BE2C (cell line): ENCODE measurements around the gene ATXN7L1.

ENCODE experiments used
- DNase-seq: peaks from one replicate; pipeline ENCODE4 v3.0.0-alpha.2; 2020
- H3K27me3 ChIP-seq: fragments of 250-450 bp; sonication (Bioruptor Pico); 2 replicates; pipeline ENCODE4 v1.5.1; 2020; ENCODE audit warnings: mild to moderate bottlenecking
- H3K36me3 ChIP-seq: fragments of 250-450 bp; sonication (Bioruptor Pico); 2 replicates; pipeline ENCODE4 v1.5.1; 2020; ENCODE audit warnings: mild to moderate bottlenecking
- H3K4me1 ChIP-seq: fragments of 250-450 bp; sonication (Bioruptor Pico); 2 replicates; pipeline ENCODE4 v1.5.1; 2020
- H3K4me3 ChIP-seq: 2 replicates; pipeline ENCODE4 v1.5.1; 2011; ENCODE audit warnings: low read depth, low read length
- H3K9me3 ChIP-seq: fragments of 250-450 bp; sonication (Bioruptor Pico); 2 replicates; pipeline ENCODE4 v1.5.1; 2020
- CTCF ChIP-seq: IDR thresholded peaks from 2 replicates; pipeline ENCODE4 v1.5.1; 2012; ENCODE audit warnings: mild to moderate bottlenecking, low read depth, low read length

The ATXN7L1 gene

DNA sequence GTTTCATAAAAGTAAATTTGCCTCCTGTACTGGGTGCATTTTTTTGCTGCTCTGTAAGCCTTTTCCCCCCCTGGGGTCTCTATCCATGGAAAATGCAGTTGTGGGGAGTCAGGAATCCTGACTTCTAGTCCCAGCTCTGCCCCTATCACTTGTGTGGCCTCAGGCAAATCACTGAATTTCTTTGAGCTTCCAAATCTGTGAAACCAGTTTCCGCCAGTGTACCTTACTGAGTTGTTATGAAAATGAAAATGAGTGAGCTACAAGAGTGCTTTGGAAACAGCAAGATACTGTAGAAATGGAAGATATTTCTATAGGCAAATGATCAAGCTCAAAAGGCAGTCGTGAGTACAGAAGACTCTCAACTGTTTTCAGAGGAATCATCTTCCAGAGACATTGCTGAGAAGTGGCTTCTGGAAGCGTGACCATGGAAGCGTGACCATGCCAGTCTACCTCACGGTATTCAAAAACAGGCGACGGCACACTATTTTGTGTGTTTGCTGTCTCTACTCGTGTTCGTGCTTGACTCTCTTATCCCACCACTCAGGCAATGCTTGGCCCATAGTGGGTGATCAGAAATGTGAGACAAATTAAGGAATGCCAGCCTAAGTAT lies 107.4 kb downstream of the ATXN7L1 start:
- Histone ChIP-seq H3K4me1 (peaks cover 21% of the 10 kb centered on the region), H3K27me3 (no peaks in the 10 kb centered on the region), H3K4me3 (no peak overlapping the region), H3K36me3 (no peaks in the 10 kb centered on the region), H3K9me3 (no peaks in the 10 kb centered on the region)
- DNase-seq, result no peak
- no peak for TF ChIP-seq CTCF

DNA sequence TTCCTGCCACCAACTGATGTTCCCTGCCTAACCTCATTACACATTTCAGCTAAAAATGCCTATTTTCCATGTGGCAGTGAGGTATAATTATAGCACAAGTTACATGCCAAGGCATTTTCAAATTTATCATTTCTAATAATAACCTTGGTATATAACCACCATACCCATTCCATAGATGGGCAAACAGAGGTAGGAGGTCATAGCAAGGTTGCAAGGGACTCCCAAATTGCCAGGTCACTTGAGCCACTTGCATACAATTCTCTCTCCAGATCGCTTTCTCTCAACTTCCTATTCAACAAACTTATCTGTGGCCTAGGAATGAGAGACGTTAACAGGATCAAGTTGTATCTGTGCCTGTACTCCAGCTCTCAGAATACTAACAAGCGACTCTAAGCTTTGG lies 108.3 kb downstream of the ATXN7L1 start:
- Histone ChIP-seq H3K27me3 (no peaks in the 10 kb centered on the region), H3K9me3 (no peaks in the 10 kb centered on the region), H3K4me3 (no peak overlapping the region), H3K36me3 (no peaks in the 10 kb centered on the region), H3K4me1 (peaks cover 20% of the 10 kb centered on the region)
- TF ChIP-seq CTCF, result no peak
- DNase-seq, result no peak

- Histone ChIP-seq H3K4me3 (no peak overlapping the region), H3K4me1 (peaks cover 16% of the 10 kb centered on the region), H3K36me3 (no peaks in the 10 kb centered on the region), H3K27me3 (no peaks in the 10 kb centered on the region), H3K9me3 (no peaks in the 10 kb centered on the region)
- DNase-seq, result no peak
- TF ChIP-seq CTCF, result no peak
Observed at GRCh38 chr7:105766421-105767073, 109.9 kb downstream of the ATXN7L1 start.

- Histone ChIP-seq H3K9me3 (no peaks in the 10 kb centered on the region), H3K4me3 (no peak overlapping the region), H3K4me1 (peaks cover 16% of the 10 kb centered on the region), H3K27me3 (no peaks in the 10 kb centered on the region), H3K36me3 (no peaks in the 10 kb centered on the region)
- TF ChIP-seq CTCF, result no peak
- no peak for DNase-seq
Observed at GRCh38 chr7:105765846-105766245, 110.6 kb downstream of the ATXN7L1 start.

DNA sequence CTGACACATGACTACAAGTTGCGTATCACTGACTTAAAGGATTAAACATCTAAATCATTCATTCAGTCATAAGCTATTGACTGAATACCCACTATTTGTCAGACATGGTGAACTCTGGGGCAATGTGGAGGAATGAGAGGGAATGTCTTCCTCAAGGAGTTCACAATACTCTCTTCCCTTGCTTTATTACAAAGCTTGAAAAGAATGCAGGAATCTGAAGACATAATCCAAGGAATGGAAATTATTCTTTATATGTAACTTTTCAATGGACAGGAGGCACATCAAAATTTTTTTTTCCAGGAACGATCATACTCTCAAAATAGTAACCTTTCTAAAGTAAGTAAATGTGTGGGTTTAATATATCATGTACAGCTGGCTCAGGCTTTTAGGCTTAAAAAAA lies 111.9 kb downstream of the ATXN7L1 start:
- H3K4me3 ChIP-seq, result no peak overlapping the region
- no peaks in the 10 kb centered on the region for H3K27me3 ChIP-seq
- DNase-seq, result no peak
- H3K9me3 ChIP-seq, result no peaks in the 10 kb centered on the region
- TF ChIP-seq CTCF, result no peak
- H3K4me1 ChIP-seq, result peaks cover 23% of the 10 kb centered on the region
- no peaks in the 10 kb centered on the region for H3K36me3 ChIP-seq
